Adrenal gland (tissue), 5 donors: ENCODE measurements around the gene COMP.

Source experiments
- CTCF ChIP-seq, 6 experiments: fragments of 450-650 bp in 4 of 6; fragments of 200-600 bp in 2 of 6; sonication (generic) in 1 of 6; IDR thresholded peaks; 1 replicate in 5 of 6; 2 replicates in 1 of 6; pipeline versions ENCODE4 v1.5.1 to v1.8.0; 2016 to 2021; ENCODE audit warnings: antibody characterized with exemption in 6 of 6, mild to moderate bottlenecking in 2 of 6, moderate library complexity in 1 of 6
- POLR2A ChIP-seq, 2 donors: fragments of 450-650 bp; IDR thresholded peaks; one replicate each; pipeline ENCODE4 v1.6.1; 2017; ENCODE audit warnings: antibody characterized with exemption in 2 of 2, mild to moderate bottlenecking in 2 of 2, moderate library complexity in 1 of 2
- donor health status: DM: no; HTN: no; CAD: no.

DNA sequence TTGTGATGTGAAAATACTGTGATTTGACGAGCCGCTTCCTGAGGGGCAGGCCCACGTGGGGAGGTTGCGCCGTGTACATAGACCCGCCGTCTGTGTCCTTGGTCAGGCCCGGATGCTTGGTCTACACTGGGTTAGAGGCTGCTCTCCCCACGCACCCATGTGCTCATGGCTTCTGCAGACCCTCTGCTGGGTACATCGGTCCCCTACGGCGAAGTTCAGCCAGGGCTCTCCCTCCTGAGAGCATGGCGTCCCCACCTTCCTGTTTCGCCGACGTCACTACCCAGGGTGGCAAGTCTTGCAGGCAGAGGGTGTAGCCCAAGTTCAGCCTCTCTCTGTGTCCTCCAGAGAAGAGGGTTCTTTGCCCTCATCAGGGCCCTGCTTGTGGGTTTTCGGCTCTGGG is 11.0 kb downstream of the COMP start:
- TF ChIP-seq POLR2A (IDR thresholded peaks at IDR 0.05) (no peak), CTCF (IDR thresholded peaks at IDR 0.05) (no peak)
